ENCODE results near the gene LLCFC1.

Gene LLCFC1

GRCh38 chr7:142910481-142910880, 28.8 kb upstream of the LLCFC1 start:
- DNase-seq = no peak

DNA sequence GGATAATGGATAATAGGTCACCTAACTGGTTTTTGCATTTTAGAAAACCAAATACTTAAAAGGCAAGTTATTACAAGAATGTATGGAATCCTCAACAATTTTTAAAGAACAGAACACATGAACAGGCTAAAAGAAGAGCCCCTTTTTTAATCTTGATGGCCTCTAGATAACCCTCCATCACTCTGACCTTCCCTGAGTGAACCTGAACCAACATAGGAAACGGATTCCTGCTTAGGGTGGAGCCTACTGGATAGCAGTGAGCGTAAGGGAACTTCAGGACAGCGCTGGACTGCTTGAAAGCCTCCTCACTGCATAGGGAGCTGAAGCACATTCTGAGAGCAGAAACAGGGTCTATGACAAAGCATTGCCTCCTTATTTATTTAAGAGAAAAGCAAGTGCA, 26.2 kb upstream of the LLCFC1 start:
- DNase-seq = no peak

DNA sequence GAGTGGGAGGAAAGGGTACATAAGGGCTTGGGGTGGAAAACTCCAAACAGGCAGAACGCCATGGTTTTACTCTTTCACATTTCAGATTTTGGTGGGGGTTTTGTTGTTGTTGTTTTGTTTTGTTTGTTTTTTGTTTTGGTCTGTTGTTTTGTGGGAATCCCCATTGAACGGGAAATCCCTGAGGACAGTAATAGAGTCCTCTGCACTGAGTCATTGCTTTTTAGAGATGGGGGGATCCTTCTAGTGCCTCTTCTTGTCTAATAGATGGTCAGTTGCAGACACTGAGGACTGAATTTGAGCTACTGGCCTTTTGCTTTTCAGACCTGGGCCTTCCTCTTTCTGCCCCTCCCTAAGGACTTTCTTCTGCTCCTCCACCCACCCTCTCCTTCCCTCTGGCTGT, 25.7 kb upstream of the LLCFC1 start:
- no peak for DNase-seq

GRCh38 chr7:142914121-142914520, 25.2 kb upstream of the LLCFC1 start:
- no peak for DNase-seq

DNA sequence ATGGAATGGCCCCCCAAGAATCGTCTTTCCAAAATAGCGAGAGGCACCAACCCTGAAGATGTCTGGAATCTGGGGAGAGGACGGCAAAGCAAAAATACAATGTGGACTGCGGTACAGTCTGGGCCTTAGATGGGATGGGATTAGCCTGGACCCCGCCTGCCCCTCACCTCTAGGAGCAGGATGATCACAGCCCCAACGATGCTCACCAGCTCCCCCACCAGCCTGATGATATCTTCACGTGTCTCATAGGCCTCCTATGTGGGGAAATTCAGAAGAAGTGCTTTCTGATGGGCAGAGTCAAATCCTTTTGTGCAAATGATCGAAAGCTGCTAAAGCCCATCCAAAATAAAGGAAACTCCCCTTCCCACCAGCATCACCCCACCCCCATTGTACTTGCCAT, 24.0 kb upstream of the LLCFC1 start:
- DNase-seq = no peak

DNA sequence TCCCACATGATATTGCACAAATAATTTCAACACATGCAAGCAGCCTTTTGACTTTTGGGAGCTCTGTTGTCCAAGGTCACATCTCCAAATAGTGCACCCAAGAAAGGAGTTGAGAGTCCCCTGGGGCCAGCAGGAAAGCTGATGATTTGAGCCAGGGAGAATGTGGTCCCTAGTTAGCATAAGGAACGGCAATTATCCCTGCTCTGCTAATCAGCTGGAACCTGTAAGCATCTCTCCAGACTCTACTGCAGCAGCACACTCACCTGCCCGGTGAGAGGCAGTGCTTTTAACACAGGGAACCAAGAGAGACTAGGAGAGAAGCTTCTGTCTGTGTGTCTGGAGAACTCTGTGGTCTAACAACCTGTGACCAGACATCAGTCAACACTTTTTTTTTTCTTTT, 22.8 kb upstream of the LLCFC1 start:
- no peak for DNase-seq

DNA sequence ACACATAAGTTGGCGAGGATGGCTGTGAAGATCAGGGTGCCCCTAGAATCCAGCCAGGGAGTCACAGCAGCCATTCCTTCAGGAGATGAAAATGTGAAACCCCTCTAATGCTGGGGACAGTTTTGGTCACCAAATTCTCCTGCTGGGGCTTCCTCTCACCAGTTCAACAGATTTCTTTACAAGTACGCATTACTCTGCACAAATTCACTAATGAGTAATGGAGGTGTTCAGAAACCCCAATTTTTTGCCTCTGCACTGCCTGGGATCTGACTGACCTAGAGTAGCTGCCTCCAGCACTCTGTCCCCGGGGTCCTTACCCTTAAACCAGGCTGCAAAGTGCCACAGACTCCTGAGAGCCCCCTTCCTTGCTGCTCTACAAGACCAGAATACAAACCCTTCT, 21.8 kb upstream of the LLCFC1 start:
- no peak for DNase-seq

- DNase-seq = no peak
Measured at GRCh38 chr7:142918901-142919300, 20.4 kb upstream of the LLCFC1 start.

DNA sequence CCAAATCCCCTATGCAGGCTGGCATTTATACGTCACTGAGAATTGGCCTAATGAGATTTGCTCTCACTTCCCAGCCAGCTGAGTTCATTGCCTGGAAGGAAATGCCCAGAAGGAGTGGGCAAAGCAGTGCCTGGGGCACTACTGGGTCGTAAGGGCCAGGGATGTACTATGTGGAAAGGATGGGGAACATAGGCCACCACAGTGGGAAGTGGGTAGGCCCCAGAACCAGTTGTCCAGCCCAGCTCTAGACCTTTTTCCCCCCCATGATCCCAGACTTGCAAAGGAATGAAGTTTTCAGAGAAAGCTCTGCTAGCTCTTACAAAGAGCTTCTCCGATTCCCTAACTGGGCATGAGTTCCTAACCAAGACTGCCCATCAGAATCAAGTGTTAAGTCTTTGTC, 19.6 kb upstream of the LLCFC1 start:
- DNase-seq = no peak

DNA sequence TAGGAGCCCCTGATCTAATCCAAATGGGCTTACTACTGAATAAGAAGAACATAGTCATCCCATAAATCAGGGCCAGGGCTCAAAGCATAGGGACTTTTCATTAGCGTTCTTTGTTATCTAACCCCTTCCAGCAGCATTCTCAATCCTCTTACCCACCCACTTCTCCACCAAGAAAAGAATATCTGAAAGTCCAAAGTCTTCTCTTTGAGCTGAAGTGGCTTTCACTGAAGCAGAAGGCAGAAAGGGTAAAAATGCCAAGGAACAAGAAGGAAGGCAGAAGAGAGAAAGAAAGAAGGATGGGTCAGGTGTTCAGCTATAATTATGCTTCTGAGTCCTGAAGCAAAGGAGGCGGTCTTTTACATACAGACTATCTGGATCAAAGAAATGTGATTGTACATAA, 15.9 kb upstream of the LLCFC1 start:
- DNase-seq = no peak

GRCh38 chr7:142925413-142925812, 13.9 kb upstream of the LLCFC1 start:
- no peak for DNase-seq

DNA sequence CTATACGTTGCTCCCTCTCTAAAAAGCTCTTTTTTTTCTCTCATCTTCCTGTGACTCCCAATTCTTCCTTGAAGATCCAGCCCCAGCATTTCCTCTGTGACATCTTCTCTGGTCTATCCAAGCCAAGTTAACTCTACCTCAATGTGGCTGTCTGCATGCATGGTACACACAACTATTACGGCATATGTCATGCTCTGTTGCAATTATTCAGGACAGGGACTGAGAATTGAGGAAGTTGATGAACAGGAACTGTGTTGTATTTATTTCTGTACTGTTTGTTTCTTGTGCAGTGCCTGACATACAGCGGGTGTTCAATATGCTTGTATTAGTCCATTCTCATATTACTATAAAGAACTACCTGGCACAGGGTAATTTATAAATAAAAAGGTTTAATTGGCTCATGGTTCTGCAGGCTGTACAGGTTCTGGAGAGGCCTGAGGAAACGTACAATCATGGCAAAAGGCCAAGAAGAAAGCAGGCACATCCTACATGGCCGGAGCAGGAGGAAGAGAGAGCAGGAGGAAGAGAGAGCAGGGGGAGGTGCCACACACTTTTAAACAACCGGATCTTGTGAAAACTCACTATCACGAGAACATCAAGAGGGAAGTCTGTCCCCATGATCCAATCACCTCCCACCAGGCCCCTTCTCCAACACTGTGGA, 12.1 kb upstream of the LLCFC1 start:
- DNase-seq = no peak

GRCh38 chr7:142927949-142928348, 11.3 kb upstream of the LLCFC1 start:
- DNase-seq = no peak

DNA sequence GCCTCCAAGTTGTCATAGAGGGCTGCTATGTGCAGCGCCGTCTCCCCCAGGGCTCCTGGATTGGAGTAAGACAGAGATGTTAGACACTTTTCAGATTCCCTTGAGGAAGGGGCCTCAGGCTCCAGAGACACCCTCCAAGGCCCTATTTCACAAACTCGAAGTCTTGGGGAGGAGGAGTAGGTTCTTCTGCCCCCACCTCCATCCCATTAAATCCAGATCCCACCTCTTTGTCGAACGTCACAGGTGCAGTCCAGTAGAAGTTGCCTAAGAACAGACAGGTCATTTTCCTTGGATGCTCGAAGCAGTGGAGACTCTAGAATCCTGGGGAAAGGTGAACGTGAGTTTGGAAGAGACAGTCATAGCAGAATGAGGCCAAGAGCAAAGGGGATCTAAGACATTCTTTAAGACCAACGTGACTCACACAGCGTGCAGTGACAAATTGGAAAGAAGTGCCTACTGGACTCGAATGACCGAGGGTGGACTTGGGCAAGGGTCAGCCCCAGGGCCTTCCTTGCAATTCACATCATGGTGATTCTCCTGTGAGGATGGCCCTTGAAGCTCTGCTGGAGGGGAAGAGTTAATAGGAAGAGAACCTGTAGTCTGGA, 9.1 kb upstream of the LLCFC1 start:
- no peak for DNase-seq

- DNase-seq = no peak
Measured at GRCh38 chr7:142932386-142933091, 6.7 kb upstream of the LLCFC1 start.

GRCh38 chr7:142933092-142933475, 6.2 kb upstream of the LLCFC1 start:
- DNase-seq = no peak

DNA sequence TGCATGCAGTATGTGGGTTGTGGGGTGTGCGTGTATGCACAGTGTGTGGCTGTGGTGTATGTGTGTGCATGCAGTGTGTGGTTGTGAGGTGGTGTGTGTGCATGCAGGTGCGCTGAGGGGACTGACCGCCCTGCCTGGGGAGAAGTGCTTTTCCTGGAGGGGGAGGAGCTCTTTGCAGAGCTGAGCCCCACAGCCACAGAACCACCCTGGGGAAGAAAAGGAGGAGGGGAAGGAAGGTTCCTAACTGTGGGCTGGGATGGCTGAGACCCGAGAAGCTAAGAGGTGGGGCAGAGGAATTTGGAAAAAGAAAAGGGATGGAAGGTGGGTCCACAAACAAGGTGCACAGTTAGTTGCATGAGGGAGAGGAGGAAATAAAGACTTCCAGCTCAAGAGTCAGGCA, 5.7 kb upstream of the LLCFC1 start, which contains the start of gene TRPV5:
Gene TRPV5 (minus strand): TSS at position 123 of the 400 bp plus-strand sequence. CDS start 287 bp downstream, outside the sequence.
- no peak for DNase-seq

DNA sequence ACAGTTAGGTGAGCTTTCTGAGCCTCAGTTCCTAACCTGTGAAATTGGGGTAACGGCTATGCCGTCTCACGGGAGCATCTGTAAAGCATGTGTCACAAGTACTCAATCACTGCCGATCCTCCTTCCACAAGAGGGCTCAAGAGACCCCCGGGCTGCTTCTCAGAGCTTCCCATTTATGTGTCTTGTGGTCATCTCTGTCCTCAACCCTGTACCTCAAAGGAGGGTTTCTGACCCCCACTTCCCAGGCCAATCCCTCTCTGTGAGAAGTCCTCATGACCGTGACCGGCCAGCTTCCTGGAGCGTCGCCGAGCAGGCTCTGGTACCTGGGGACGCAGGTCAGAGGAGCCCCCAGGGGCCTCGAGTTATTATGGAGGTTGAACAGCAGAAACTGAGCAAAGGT, 5.2 kb upstream of the LLCFC1 start:
- DNase-seq = no peak

- DNase-seq = no peak
Measured at GRCh38 chr7:142935941-142936565, 3.2 kb upstream of the LLCFC1 start.

DNA sequence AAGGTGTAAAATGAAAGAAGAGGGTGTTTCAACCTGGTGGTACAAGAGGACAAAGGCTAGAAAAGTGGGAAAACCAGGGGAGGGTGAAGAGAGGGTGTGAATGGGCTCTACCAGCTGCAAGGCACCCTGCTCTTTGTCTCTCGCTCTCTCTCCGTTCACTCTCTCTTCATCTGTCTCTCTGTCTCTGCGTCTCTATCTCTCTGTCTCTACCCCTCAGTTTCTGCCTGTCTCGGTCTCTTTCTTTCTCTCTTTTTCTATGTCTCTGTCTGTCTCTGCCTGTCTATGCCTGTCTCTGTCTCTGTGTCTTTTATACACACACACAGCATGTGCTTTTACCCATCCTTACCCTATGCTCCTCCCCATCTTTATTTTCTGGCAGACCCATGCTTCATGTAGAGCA, 673 bp upstream of the LLCFC1 start:
- no peak for DNase-seq

DNA sequence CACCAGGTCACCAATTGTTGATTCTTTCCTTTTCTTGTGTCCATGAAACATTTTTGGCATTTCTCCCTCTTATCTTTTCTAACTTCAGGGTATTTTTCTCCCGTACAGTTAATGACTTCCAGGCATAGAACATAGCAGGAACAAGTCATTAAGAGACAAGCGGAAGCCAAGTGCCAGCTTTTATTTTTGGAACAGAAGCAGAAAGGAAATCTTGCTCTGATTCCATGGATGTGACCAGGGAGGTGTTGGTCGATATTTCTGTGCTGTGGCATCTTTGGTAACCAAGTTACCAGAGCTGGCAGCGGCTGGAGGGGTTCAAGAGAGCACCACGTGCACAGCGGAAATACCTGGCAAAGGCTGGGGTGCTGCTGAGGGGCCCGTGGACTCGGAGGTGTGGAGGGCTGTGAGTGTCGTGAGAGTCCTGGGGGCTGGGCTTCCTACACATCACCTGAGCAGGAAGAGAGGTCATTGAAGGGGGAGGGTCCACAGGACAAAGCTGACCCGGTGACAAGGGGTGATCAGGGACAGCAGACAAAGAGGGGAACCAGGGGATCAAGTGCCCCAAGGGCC, 1.8 kb downstream of the LLCFC1 start:
- no peak for DNase-seq

GRCh38 chr7:142941541-142941940, 2.3 kb downstream of the LLCFC1 start:
- DNase-seq = no peak

- DNase-seq = no peak
Measured at GRCh38 chr7:142942746-142943145, 3.5 kb downstream of the LLCFC1 start.

Measured in NCI-H446 (cell line).